Panc1 (cell line): ENCODE data around the gene SPDYE6. TPM values are rescaled to one million over a fixed set of nuclear protein-coding genes. Genes with fewer than 3 reads are reported as not detected.
A peak's percentile ranks its signal among the peaks of the same experiment; 100 is the strongest.
"Not testable (repeated sequence)": the region's sequence is repeated elsewhere in the genome, so short reads cannot be mapped to it uniquely, and the experiment has no call there.

ENCODE experiments used
- ATAC-seq: fragments of 200-7000 bp; cut with Tn5 transposase; 2 replicates; pipeline ENCODE4 v1.9.1; 2020; ENCODE audit warnings: mild to moderate bottlenecking, moderate library complexity
- BruUV-seq: library from RNA; stranded (reverse); fragments of 400-500 nt; replicated peaks from 2 replicates; lab custom pipeline; 2021; lab: Mats Ljungman, UMichigan
- CTCF ChIA-PET: fragments of 300-600 bp; sonication (Branson Sonifier 250); formaldehyde crosslinking; loops from one replicate; lab custom pipeline; 2022; ENCODE audit warnings: antibody characterized with exemption; lab: Charles Lee
- POLR2A ChIA-PET: fragments of 300-600 bp; sonication (Branson Sonifier 250); formaldehyde crosslinking; loops from one replicate; lab custom pipeline; 2022; ENCODE audit warnings: antibody characterized with exemption; lab: Charles Lee
- DNase-seq: peaks from one replicate; pipeline ENCODE4 v3.0.0-alpha.2; 2010; ENCODE audit warnings: low read depth, low spot score
- H3K27ac ChIP-seq: 2 replicates; pipeline ENCODE4 v1.5.1; 2011; ENCODE audit warnings: mild to moderate bottlenecking, low read length, inconsistent platforms
- H3K27me3 ChIP-seq: fragments of 200-500 bp; sonication (Bioruptor generic); 2 replicates; pipeline ENCODE4 v1.6.0; 2014; ENCODE audit warnings: low read length, inconsistent platforms; ENCODE audit not compliant: control insufficient read depth, insufficient read depth
- H3K36me3 ChIP-seq: fragments of 200-500 bp; sonication (Bioruptor generic); 2 replicates; pipeline ENCODE4 v1.5.1; 2014; ENCODE audit warnings: inconsistent platforms, mild to moderate bottlenecking, low read length, moderate library complexity; ENCODE audit not compliant: control insufficient read depth, insufficient read depth
- H3K4me1 ChIP-seq: 2 replicates; pipeline ENCODE4 v1.5.1; 2011; ENCODE audit warnings: inconsistent platforms, mild to moderate bottlenecking, low read length, moderate library complexity; ENCODE audit not compliant: control insufficient read depth, insufficient read depth
- H3K4me3 ChIP-seq, 2 experiments: 2 replicates each; pipeline ENCODE4 v1.5.1; 2011 to 2012; ENCODE audit warnings: low read depth in 2 of 2, low read length in 2 of 2, mild to moderate bottlenecking in 2 of 2, inconsistent platforms in 1 of 2, moderate library complexity in 1 of 2
- H3K9me3 ChIP-seq: fragments of 200-500 bp; sonication (Bioruptor generic); 2 replicates; pipeline ENCODE4 v1.5.1; 2014; ENCODE audit warnings: low read depth, mild to moderate bottlenecking, inconsistent platforms, low read length, moderate library complexity; ENCODE audit not compliant: control insufficient read depth, insufficient read depth
- CTCF ChIP-seq: fragments of 450-650 bp; IDR thresholded peaks from 2 replicates; pipeline ENCODE4 v1.5.1; 2017; ENCODE audit warnings: mild to moderate bottlenecking
- POLR2AphosphoS5 ChIP-seq: IDR thresholded peaks from 2 replicates; pipeline ENCODE4 v1.6.1; 2012; ENCODE audit warnings: mild to moderate bottlenecking, low read depth, low read length, moderate library complexity
- REST ChIP-seq, 2 experiments: IDR thresholded peaks; 2 replicates each; pipeline ENCODE4 v1.6.1; 2011 to 2012; ENCODE audit warnings: low read depth in 2 of 2, control low read depth in 1 of 2, low read length in 1 of 2, mild to moderate bottlenecking in 1 of 2, moderate library complexity in 1 of 2; ENCODE audit not compliant: insufficient read depth in 1 of 2
- SIN3A ChIP-seq: IDR thresholded peaks from 2 replicates; pipeline ENCODE4 v1.6.1; 2012; ENCODE audit warnings: low read depth, mild to moderate bottlenecking, low read length, moderate library complexity, borderline replicate concordance; ENCODE audit not compliant: insufficient read depth
- TCF7L2 ChIP-seq: IDR thresholded peaks from 2 replicates; pipeline ENCODE4 v1.6.1; 2011; ENCODE audit warnings: mild to moderate bottlenecking, low read depth, low read length, inconsistent platforms
- in situ Hi-C: cut with HindIII; loops from 2 replicates; pipeline ENCODE4 v1.10.0; 2016; ENCODE audit warnings: low sequenced_read_pairs, low pct_unique_long_range_greater_than_20kb
- intact Hi-C: fragments of 100-400 bp; cut with micrococcal nuclease; formaldehyde crosslinking; loops from one replicate; pipeline ENCODE4 v1.10.0; 2022; ENCODE audit not compliant: unreplicated experiment
- total RNA-seq: library from RNA; stranded (reverse); gene quantifications from one replicate; pipeline ENCODE4 v1.2.1, GENCODE V29; 2021; ENCODE audit not compliant: unreplicated experiment

SPDYE6 gene
- total RNA-seq, 1 experiment from 2014 or later: not detected

GRCh38 chr7:102387064-102387463, 30.8 kb upstream of the SPDYE6 start:
- CTCF ChIA-PET: interaction anchor here (0.6 kb wide), 1 partner anchor 105 kb away, joined by 5 read pairs; no protein-coding TSS in a partner anchor
- no peaks in the 10 kb centered on the region for H3K9me3 ChIP-seq
- H3K27ac ChIP-seq: no peak overlapping the region
- BruUV-seq: no TSS peak
- DNase-seq (no peak), ATAC-seq (no peak)
- no peaks in the 10 kb centered on the region for H3K4me1 ChIP-seq
- H3K4me3 ChIP-seq: no peak overlapping the region
- intact Hi-C loops: loop anchor here (10.0 kb wide), 1 partner anchor 52 kb away; no protein-coding TSS in a partner anchor
- TF ChIP-seq CTCF (no peak), SIN3A (no peak), POLR2AphosphoS5 (no peak), REST (IDR thresholded peaks at IDR 0.05; ENCODE audit: insufficient read depth in 1 of 2, low read depth in 2 of 2, low read length in 1 of 2) (no peak), TCF7L2 (no peak)
- H3K27me3 ChIP-seq: no peaks in the 10 kb centered on the region
- in situ Hi-C loops: no loop called here
- 0 out of 2 replicates have a peak, but pooled peaks cover 2% of the 10 kb centered on the region for H3K36me3 ChIP-seq
- POLR2A ChIA-PET: no interaction called here

- CTCF ChIA-PET, in situ Hi-C loops, POLR2A ChIA-PET: not testable (repeated sequence)
Observed at GRCh38 chr7:102381696-102382425, 25.6 kb upstream of the SPDYE6 start.

GRCh38 chr7:102380837-102381236, 24.6 kb upstream of the SPDYE6 start:
- intact Hi-C loops: loop anchor here (10.0 kb wide), 1 partner anchor 46 kb away; no protein-coding TSS in a partner anchor
- H3K4me1 ChIP-seq, BruUV-seq, H3K27ac ChIP-seq, H3K27me3 ChIP-seq, DNase-seq, H3K4me3 ChIP-seq, ATAC-seq, H3K9me3 ChIP-seq, in situ Hi-C loops, POLR2A ChIA-PET, CTCF ChIA-PET: not testable (repeated sequence)
- H3K36me3 ChIP-seq: peaks cover 12% of the 10 kb centered on the region; the same call in 1 of the 2 replicates

More at GRCh38 chr7:102381696-102382425, 25.6 kb upstream of the SPDYE6 start:
- not testable (repeated sequence) for H3K4me3 ChIP-seq, ATAC-seq, H3K27me3 ChIP-seq, H3K27ac ChIP-seq, H3K9me3 ChIP-seq, DNase-seq, H3K4me1 ChIP-seq
- TSS peak; percentile 21 for BruUV-seq
- peaks cover 14% of the 10 kb centered on the region; the same call in 1 of the 2 replicates for H3K36me3 ChIP-seq
- intact Hi-C loops: loop anchor here (10.0 kb wide), 1 partner anchor 47 kb away; no protein-coding TSS in a partner anchor
